Thoracic aorta (tissue), 2 donors: ENCODE measurements around the gene KCNK5. TPM values are rescaled to one million over a fixed set of nuclear protein-coding genes. Genes with fewer than 3 reads are reported as not detected.

ENCODE experiments used
- ATAC-seq: fragments of 150-250 bp; one replicate; pipeline ENCODE4 v1.8.0; 2017; ENCODE audit warnings: low read depth; ENCODE audit not compliant: insufficient number of reproducible peaks, low FRiP score
- DNase-seq: peaks from one replicate; pipeline ENCODE4 v3.0.0-alpha.2; 2020; ENCODE audit warnings: low spot score
- H3K27ac ChIP-seq, 2 donors: fragments of 200-600 bp; sonication (generic); 1 replicate in 1 of 2; 2 replicates in 1 of 2; pipeline ENCODE4 v1.5.1; 2016; ENCODE audit warnings: mild to moderate bottlenecking in 2 of 2, moderate library complexity in 2 of 2
- H3K27me3 ChIP-seq: fragments of 200-600 bp; sonication (generic); replicated peaks from 2 replicates; pipeline ENCODE4 v1.6.0; 2016; ENCODE audit warnings: mild to moderate bottlenecking; ENCODE audit not compliant: insufficient read depth
- H3K36me3 ChIP-seq: fragments of 200-600 bp; sonication (generic); one replicate; pipeline ENCODE4 v1.5.1; 2016
- H3K4me1 ChIP-seq, 2 donors: fragments of 200-600 bp; sonication (generic); 1 replicate in 1 of 2; 2 replicates in 1 of 2; pipeline versions ENCODE4 v1.5.1 to v1.6.0; 2016; ENCODE audit warnings: low read depth in 2 of 2, mild to moderate bottlenecking in 1 of 2; ENCODE audit not compliant: control insufficient read depth in 1 of 2
- H3K4me3 ChIP-seq: fragments of 200-600 bp; sonication (generic); 2 replicates; pipeline ENCODE4 v1.5.1; 2016; ENCODE audit warnings: mild to moderate bottlenecking
- H3K9me3 ChIP-seq: fragments of 200-600 bp; sonication (generic); 2 replicates; pipeline ENCODE4 v1.5.1; 2016
- total RNA-seq, 2 donors: library from RNA; depleted of rRNA; stranded (reverse); fragments of >200 nt; gene quantifications; one replicate each; pipeline versions ENCODE4 v1.1.0 to v1.2.3, GENCODE V29; 2016
- TF ChIP-seq, protein P1 (sequence below): fragments of 200-600 bp; sonication (generic); IDR thresholded peaks from one replicate; pipeline ENCODE4 v1.5.1; 2019; ENCODE audit warnings: antibody characterized with exemption

KCNK5 gene
- total RNA-seq, 2 donors from 2014 or later: 0.41 to 8.6 TPM

DNA sequence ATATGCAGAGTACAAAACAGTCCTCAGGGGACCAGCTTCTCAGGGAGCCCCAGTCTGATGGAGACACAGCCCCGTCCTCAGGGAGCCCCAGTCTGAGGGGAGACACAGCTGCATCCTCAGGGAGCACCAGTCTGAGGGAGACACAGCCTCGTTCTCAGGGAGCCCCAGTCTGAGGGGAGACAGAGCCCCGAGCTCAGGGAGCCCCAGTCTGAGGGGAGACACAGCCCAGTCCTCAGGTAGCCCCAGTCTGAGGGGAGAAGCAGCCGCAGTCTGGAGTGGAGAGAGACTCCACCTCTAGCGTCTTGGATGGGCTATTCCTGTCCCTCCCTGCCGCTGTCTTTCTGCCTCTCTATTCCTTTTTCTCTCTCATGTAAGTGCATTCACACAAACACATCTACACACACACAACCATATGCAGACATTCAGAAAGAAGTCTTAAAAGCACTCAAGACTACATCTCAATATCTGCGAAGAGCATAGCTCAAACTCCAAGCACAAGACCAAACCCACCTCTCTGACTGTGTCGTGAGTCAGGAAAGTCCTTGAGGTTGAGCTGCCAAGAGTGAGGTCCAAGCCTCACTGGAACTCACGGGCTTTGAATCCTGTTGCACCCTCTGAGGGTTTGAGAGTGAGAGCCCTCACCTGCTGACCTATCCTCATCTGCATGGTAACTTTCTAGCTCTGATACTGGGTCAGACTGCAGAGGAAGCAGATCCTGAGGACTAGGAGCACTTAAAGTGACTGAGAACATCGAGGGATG is 61.2 kb downstream of the KCNK5 start:
- ATAC-seq (no peak), DNase-seq (no peak)
- no peak overlapping the region for H3K27ac ChIP-seq
- H3K4me3 ChIP-seq: no peak overlapping the region
- no peaks in the 10 kb centered on the region for H3K4me1 ChIP-seq
- no peaks in the 10 kb centered on the region for H3K27me3 ChIP-seq
- TF ChIP-seq, protein P1, sequence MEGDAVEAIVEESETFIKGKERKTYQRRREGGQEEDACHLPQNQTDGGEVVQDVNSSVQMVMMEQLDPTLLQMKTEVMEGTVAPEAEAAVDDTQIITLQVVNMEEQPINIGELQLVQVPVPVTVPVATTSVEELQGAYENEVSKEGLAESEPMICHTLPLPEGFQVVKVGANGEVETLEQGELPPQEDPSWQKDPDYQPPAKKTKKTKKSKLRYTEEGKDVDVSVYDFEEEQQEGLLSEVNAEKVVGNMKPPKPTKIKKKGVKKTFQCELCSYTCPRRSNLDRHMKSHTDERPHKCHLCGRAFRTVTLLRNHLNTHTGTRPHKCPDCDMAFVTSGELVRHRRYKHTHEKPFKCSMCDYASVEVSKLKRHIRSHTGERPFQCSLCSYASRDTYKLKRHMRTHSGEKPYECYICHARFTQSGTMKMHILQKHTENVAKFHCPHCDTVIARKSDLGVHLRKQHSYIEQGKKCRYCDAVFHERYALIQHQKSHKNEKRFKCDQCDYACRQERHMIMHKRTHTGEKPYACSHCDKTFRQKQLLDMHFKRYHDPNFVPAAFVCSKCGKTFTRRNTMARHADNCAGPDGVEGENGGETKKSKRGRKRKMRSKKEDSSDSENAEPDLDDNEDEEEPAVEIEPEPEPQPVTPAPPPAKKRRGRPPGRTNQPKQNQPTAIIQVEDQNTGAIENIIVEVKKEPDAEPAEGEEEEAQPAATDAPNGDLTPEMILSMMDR: no peak
- no peaks in the 10 kb centered on the region for H3K36me3 ChIP-seq
- no peaks in the 10 kb centered on the region for H3K9me3 ChIP-seq

DNA sequence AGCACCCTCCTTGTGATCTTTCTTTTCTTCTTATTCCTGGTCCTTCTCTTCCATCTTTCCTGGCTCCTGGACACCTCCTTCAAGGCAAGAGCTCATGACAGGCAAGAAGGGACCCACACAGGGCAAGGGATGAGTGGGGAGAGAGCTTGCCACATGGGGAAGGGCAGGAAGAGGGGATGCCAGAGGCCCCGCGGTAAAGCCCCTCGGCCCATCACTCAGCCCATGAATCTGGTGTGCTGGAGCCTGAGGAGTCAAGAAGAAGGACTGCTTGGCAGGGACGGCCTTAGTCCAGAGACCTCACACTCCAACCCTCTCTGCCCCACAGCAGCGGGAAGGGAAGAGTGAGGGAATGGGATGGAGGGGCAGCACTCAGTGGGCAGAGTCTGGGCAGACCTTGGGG is 62.0 kb downstream of the KCNK5 start:
- DNase-seq (no peak), ATAC-seq (no peak)
- TF ChIP-seq, protein P1: no peak
- no peaks in the 10 kb centered on the region for H3K36me3 ChIP-seq
- H3K4me1 ChIP-seq: no peaks in the 10 kb centered on the region
- no peak overlapping the region for H3K4me3 ChIP-seq
- no peak overlapping the region for H3K27ac ChIP-seq
- H3K9me3 ChIP-seq: no peaks in the 10 kb centered on the region
- no peaks in the 10 kb centered on the region for H3K27me3 ChIP-seq

DNA sequence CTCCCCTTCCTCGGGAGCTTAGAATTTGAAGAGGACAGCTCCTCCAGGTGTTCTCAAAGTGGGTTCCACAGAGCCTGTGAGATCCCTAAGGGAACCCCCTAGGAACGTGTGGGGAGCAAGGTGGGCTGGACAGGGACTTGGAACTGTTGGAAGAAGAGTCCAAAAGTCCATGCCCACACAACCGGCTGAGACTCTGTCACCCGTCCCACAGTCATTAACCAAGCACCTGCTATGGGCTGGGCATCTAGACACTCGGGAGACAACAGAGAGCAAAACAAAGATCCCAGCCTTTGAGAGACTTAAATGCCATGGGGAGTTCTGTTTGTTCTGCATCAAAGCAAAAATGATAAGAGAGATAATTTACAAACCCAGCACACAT is 62.4 kb downstream of the KCNK5 start:
- Histone ChIP-seq H3K4me1 (no peaks in the 10 kb centered on the region), H3K9me3 (no peaks in the 10 kb centered on the region), H3K27ac (no peak overlapping the region), H3K36me3 (no peaks in the 10 kb centered on the region), H3K4me3 (no peak overlapping the region), H3K27me3 (no peaks in the 10 kb centered on the region)
- DNase-seq (no peak), ATAC-seq (no peak)
- TF ChIP-seq, protein P1: no peak

DNA sequence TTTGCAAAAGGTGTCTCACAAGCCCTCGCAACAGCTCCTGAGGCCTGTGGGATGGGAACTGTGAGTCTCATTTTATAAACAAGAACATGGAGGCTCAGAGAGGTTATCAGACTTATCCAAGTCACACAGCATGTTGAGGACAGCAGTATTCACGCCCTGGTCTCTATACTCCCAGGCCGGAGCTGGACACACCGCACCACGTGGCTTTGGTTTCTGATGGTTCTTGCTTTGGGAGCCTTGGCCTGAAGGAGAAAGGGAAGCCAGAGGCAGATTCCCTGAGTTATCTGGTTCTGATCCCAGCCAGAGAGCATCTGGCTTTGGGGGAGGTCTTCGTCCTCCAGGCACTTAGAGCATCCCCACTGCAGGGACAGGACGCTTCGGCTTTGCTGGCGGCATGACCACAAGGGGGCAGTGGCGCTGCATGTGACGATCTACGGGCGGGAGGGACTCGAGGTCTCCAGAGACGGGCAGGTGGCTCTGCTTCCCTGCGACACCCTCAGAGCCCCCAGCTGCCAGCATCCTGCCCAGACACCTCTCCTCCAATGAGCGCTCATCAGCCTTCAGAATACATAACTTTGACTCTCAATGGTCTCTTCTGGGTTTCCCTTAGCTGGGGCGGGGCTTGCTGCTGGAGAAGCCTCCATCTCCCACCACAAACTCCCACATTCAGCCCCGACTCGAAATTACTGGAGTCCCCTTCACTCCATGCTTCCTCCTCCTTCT is 62.9 kb downstream of the KCNK5 start:
- Histone ChIP-seq H3K4me1 (no peaks in the 10 kb centered on the region), H3K27ac (no peak overlapping the region), H3K9me3 (no peaks in the 10 kb centered on the region), H3K4me3 (no peak overlapping the region), H3K27me3 (no peaks in the 10 kb centered on the region), H3K36me3 (no peaks in the 10 kb centered on the region)
- ATAC-seq (no peak), DNase-seq (peak; percentile 38)
- TF ChIP-seq, protein P1: peak; percentile 87

DNA sequence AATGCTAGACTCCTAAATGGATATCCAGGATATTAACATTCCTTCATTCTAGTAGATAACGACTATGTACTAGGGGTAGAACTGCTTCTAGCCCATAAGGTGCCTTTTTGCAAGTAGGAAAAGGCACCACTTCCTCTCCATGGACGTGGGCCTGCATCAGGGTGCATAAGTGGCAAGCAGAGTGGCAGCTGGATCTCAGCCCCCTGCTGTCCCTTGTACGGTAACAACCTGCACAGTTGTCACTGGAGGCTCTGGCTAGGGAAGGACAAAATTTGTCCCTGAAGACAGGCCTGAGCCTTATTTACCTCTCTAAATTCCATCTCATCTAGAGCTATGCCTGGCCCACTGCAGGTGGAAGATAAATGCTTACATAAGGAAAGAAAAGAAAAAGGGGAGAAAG is 71.8 kb downstream of the KCNK5 start:
- no peaks in the 10 kb centered on the region for H3K4me1 ChIP-seq
- no peak for ATAC-seq
- no peaks in the 10 kb centered on the region for H3K9me3 ChIP-seq
- no peak overlapping the region for H3K27ac ChIP-seq
- no peaks in the 10 kb centered on the region for H3K36me3 ChIP-seq
- TF ChIP-seq, protein P1: no peak
- DNase-seq: no peak
- no peaks in the 10 kb centered on the region for H3K27me3 ChIP-seq
- H3K4me3 ChIP-seq: no peak overlapping the region
